ENCODE measurements around the gene CDC14B. TPM values are rescaled to one million over a fixed set of nuclear protein-coding genes. Genes with fewer than 3 reads are reported as not detected.
"Not testable (repeated sequence)": the region's sequence is repeated elsewhere in the genome, so short reads cannot be mapped to it uniquely, and the experiment has no call there.

Gene CDC14B
- total RNA-seq, 1 experiment from 2014 or later, result 29.8 TPM

DNA sequence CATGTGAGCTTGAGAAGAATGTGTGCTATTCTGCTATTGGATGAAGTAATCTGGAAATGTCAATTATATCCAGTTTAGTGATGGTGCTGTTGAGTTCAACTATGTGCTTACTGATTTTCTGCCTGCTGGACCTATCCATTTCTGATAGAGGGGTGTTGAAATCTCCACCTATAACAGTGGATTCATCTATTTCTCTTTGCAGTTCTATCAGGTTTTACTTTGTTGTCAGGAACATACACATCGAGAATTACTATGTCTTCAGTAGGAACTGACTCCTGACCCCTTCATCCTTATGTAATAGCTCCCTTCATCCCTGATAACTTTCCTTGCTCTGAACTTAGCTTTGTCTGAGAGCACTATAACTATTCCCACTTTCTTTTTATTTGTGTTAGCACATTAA, 16.7 kb upstream of the CDC14B start:
- DNase-seq, result no peak
- BruUV-seq (replicated peaks), result no TSS peak
- no peak overlapping the region for H3K27ac Mint-ChIP-seq (ENCODE audit: unreplicated experiment)
- no peaks in the 10 kb centered on the region for H3K36me3 Mint-ChIP-seq (ENCODE audit: insufficient read depth, unreplicated experiment)
- no peaks in the 10 kb centered on the region for H3K9me3 Mint-ChIP-seq (ENCODE audit: low read depth, unreplicated experiment)
- CTCF ChIA-PET, result no interaction called here
- no peaks in the 10 kb centered on the region for H3K27me3 Mint-ChIP-seq (ENCODE audit: unreplicated experiment)
- intact Hi-C loops (cut with micrococcal nuclease; ENCODE audit: unreplicated experiment), result no loop called here
- TF ChIP-seq, protein P1, sequence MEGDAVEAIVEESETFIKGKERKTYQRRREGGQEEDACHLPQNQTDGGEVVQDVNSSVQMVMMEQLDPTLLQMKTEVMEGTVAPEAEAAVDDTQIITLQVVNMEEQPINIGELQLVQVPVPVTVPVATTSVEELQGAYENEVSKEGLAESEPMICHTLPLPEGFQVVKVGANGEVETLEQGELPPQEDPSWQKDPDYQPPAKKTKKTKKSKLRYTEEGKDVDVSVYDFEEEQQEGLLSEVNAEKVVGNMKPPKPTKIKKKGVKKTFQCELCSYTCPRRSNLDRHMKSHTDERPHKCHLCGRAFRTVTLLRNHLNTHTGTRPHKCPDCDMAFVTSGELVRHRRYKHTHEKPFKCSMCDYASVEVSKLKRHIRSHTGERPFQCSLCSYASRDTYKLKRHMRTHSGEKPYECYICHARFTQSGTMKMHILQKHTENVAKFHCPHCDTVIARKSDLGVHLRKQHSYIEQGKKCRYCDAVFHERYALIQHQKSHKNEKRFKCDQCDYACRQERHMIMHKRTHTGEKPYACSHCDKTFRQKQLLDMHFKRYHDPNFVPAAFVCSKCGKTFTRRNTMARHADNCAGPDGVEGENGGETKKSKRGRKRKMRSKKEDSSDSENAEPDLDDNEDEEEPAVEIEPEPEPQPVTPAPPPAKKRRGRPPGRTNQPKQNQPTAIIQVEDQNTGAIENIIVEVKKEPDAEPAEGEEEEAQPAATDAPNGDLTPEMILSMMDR (IDR thresholded peaks at IDR 0.05; ENCODE audit: unreplicated experiment), result no peak
- H3K4me1 Mint-ChIP-seq (ENCODE audit: low read depth, unreplicated experiment), result no peaks in the 10 kb centered on the region
- H3K4me3 Mint-ChIP-seq (ENCODE audit: low read depth, unreplicated experiment), result no peak overlapping the region

DNA sequence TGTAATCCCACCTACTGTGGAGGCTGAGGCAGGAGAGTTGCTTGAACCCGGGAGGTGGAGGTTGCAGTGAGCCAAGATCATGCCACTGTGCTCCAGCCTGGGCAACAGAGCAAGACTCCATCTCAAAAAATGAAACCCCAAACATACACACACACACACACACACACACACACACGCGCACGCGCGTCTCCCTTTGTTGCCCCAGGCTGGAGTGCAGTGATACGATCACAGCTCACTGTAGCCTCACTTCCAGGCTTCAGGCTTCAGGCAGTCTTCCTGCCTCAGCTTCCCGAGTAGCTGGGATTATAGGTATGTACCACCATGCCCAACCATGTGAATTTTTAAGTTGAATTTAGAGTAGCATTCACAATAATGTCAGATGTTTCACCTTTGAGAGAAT, 13.9 kb upstream of the CDC14B start:
- CTCF ChIA-PET; DNase-seq; BruUV-seq (replicated peaks); H3K27ac Mint-ChIP-seq (ENCODE audit: unreplicated experiment); H3K36me3 Mint-ChIP-seq (ENCODE audit: insufficient read depth, unreplicated experiment); intact Hi-C loops (cut with micrococcal nuclease; ENCODE audit: unreplicated experiment); H3K27me3 Mint-ChIP-seq (ENCODE audit: unreplicated experiment); H3K4me1 Mint-ChIP-seq (ENCODE audit: low read depth, unreplicated experiment); H3K4me3 Mint-ChIP-seq (ENCODE audit: low read depth, unreplicated experiment); H3K9me3 Mint-ChIP-seq (ENCODE audit: low read depth, unreplicated experiment): not testable (repeated sequence)

DNA sequence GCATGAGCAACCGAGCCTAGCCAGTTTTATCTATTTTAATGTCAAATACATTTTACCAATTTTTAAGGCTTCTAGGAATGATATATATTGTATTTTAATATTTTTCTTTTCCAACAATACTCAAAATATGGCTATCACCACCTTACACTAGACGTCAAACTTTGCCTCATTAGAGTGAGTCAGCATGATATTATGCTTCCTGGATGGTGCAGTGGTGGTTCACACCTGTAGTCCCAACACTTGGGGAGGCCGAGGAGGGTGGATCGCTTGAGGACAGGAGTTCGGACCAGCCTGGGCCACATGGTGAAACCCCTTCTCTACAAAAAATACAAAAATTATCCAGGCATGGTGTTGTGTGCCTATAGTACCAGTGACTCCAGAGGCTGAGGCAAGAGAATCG, 7.3 kb upstream of the CDC14B start:
- intact Hi-C loops (cut with micrococcal nuclease; ENCODE audit: unreplicated experiment), result loop anchor here (1.0 kb wide), 1 partner anchor 8 kb away; the partner anchor contains the start of gene CDC14B
- TF ChIP-seq, protein P1 (IDR thresholded peaks at IDR 0.05; ENCODE audit: unreplicated experiment), result no peak
- peaks cover 4% of the 10 kb centered on the region for H3K36me3 Mint-ChIP-seq (ENCODE audit: insufficient read depth, unreplicated experiment)
- no peak overlapping the region for H3K4me3 Mint-ChIP-seq (ENCODE audit: low read depth, unreplicated experiment)
- CTCF ChIA-PET, result no interaction called here
- BruUV-seq (replicated peaks), result no TSS peak
- peak; percentile 3 for DNase-seq
- no peaks in the 10 kb centered on the region for H3K27me3 Mint-ChIP-seq (ENCODE audit: unreplicated experiment)
- peaks cover 3% of the 10 kb centered on the region for H3K9me3 Mint-ChIP-seq (ENCODE audit: low read depth, unreplicated experiment)
- H3K27ac Mint-ChIP-seq (ENCODE audit: unreplicated experiment), result peak overlapping the region; percentile 88
- H3K4me1 Mint-ChIP-seq (ENCODE audit: low read depth, unreplicated experiment), result peaks cover 12% of the 10 kb centered on the region

DNA sequence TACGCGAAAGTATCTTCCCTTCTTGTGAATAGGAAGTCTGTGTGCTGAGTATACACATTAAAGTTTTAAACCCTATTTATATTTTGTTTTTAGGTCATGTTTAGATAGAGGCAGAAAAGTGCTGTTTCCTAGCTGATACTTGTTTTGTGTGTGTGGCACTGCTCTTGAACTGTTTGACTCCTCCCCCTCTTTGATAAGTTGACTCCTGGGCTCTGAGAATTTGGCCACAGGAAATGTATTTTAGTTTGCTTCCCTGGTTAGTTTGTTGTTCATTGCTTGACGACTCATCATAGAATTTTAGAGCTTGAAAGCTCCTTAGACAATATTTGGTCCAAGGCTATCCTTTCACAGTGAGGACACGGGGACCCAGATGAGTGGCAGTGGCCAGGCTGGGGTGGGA, 2.0 kb upstream of the CDC14B start:
- intact Hi-C loops (cut with micrococcal nuclease; ENCODE audit: unreplicated experiment), result no loop called here
- Mint-ChIP-seq H3K36me3 (ENCODE audit: insufficient read depth, unreplicated experiment) (peaks cover 32% of the 10 kb centered on the region), H3K27ac (ENCODE audit: unreplicated experiment) (no peak overlapping the region), H3K4me1 (ENCODE audit: low read depth, unreplicated experiment) (peaks cover 20% of the 10 kb centered on the region), H3K27me3 (ENCODE audit: unreplicated experiment) (no peaks in the 10 kb centered on the region), H3K4me3 (ENCODE audit: low read depth, unreplicated experiment) (no peak overlapping the region), H3K9me3 (ENCODE audit: low read depth, unreplicated experiment) (no peaks in the 10 kb centered on the region)
- BruUV-seq (replicated peaks), result no TSS peak
- TF ChIP-seq, protein P1 (IDR thresholded peaks at IDR 0.05; ENCODE audit: unreplicated experiment), result no peak
- CTCF ChIA-PET, result no interaction called here
- DNase-seq, result no peak

DNA sequence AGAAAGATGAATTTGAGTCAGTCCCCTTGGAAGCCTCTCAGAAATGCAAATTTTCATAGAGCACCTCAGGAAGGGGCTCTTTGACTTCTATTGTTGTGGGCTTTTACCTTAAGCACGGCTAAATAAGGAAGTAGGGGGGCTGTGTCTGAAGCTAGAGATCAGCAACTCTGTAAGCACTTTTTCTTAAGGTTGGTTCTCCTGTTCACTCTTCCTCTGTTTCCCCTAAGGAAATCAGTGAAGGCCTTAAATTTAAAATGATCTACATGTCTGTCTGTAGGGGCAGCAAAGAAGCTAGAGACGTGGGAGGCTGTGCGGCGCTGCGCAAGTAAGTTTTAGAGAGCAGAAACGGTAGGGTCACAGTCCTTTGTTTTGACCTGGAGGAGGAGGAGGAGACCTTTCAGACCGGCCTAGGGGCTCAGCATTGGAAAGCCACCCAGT, 1.2 kb upstream of the CDC14B start:
- peak overlapping the region; percentile 76 for H3K4me3 Mint-ChIP-seq (ENCODE audit: low read depth, unreplicated experiment)

More for the DNA sequence above, 1.2 kb upstream of the CDC14B start:
- TF ChIP-seq, protein P1 (IDR thresholded peaks at IDR 0.05; ENCODE audit: unreplicated experiment), result no peak
- CTCF ChIA-PET, result interaction anchor here (0.6 kb wide), 1 partner anchor 929 kb away, joined by 5 read pairs; no protein-coding TSS in a partner anchor
- DNase-seq, result no peak
- H3K27ac Mint-ChIP-seq (ENCODE audit: unreplicated experiment), result peak overlapping the region; percentile 85
- peaks cover 20% of the 10 kb centered on the region for H3K4me1 Mint-ChIP-seq (ENCODE audit: low read depth, unreplicated experiment)
- no TSS peak for BruUV-seq (replicated peaks)
- peaks cover 32% of the 10 kb centered on the region for H3K36me3 Mint-ChIP-seq (ENCODE audit: insufficient read depth, unreplicated experiment)
- intact Hi-C loops (cut with micrococcal nuclease; ENCODE audit: unreplicated experiment), result no loop called here
- no peaks in the 10 kb centered on the region for H3K27me3 Mint-ChIP-seq (ENCODE audit: unreplicated experiment)
- H3K9me3 Mint-ChIP-seq (ENCODE audit: low read depth, unreplicated experiment), result no peaks in the 10 kb centered on the region

Data from Calu3 (cell line).